AG04449 (cell line): ENCODE measurements around the gene BEND6.

Source experiments
- CTCF ChIA-PET: fragments of 350-600 bp; formaldehyde crosslinking; extraction: SDS; loops from one replicate; lab custom pipeline; 2021; ENCODE audit warnings: antibody characterized with exemption; lab: Yijun Ruan, JAX
- POLR2A ChIA-PET: fragments of 400-600, 350-600 bp; formaldehyde crosslinking; extraction: SDS; loops from one replicate; lab custom pipeline; 2020; ENCODE audit warnings: antibody characterized with exemption, inconsistent platforms; lab: Yijun Ruan, JAX
- DNase-seq: peaks from one replicate; pipeline ENCODE4 v3.0.0-alpha.2; 2010; ENCODE audit warnings: low read depth, low spot score
- H3K4me3 ChIP-seq: 2 replicates; pipeline ENCODE4 v1.5.1; 2011; ENCODE audit warnings: low read depth, mild to moderate bottlenecking, control low read depth, low read length
- CTCF ChIP-seq: IDR thresholded peaks from one replicate; pipeline ENCODE4 v1.5.1; 2011; ENCODE audit warnings: mild to moderate bottlenecking, moderate library complexity, low read length, control low read depth, inconsistent platforms; ENCODE audit not compliant: insufficient read depth; ENCODE audit errors: missing control alignments

BEND6 gene

GRCh38 chr6:56955171-56956155, 556 bp downstream of the BEND6 start:
- ChIA-PET CTCF (interaction anchor here (0.6 to 8.8 kb wide), 29 partner anchors 9 to 368 kb away, joined by 3 to 123 read pairs (median 4); partner anchors contain the start of gene PRIM2), POLR2A (interaction anchor here (1.0 to 1.8 kb wide), 3 partner anchors 51 to 350 kb away, joined by 3 to 5 read pairs (median 4); no protein-coding TSS in a partner anchor)
- no peak for DNase-seq
- H3K4me3 ChIP-seq, result peak overlapping the region; percentile 88
- TF ChIP-seq CTCF, result peak; percentile 95

GRCh38 chr6:56956491-56956890, 1.6 kb downstream of the BEND6 start:
- POLR2A ChIA-PET, result no interaction called here
- DNase-seq, result no peak
- H3K4me3 ChIP-seq, result peak overlapping the region; percentile 88; the same call in 1 of the 2 replicates

GRCh38 chr6:56957856-56958255, 2.9 kb downstream of the BEND6 start:
- no peak for TF ChIP-seq CTCF
- ChIA-PET CTCF (interaction anchor here (1.0 to 8.8 kb wide), 4 partner anchors 52 to 358 kb away, joined by 4 to 123 read pairs (median 26); partner anchors contain the start of gene PRIM2), POLR2A (no interaction called here)
- H3K4me3 ChIP-seq, result no peak overlapping the region
- DNase-seq, result no peak

More at GRCh38 chr6:56956491-56956890, 1.6 kb downstream of the BEND6 start:
- CTCF ChIA-PET, result interaction anchor here (1.0 to 8.8 kb wide), 8 partner anchors 20 to 367 kb away, joined by 3 to 123 read pairs (median 10); partner anchors contain the start of gene PRIM2
- no peak for TF ChIP-seq CTCF

GRCh38 chr6:56958481-56958880, 3.6 kb downstream of the BEND6 start:
- no peak overlapping the region for H3K4me3 ChIP-seq
- ChIA-PET POLR2A (no interaction called here), CTCF (interaction anchor here (0.9 to 8.8 kb wide), 5 partner anchors 8 to 357 kb away, joined by 3 to 123 read pairs (median 41); partner anchors contain the start of gene PRIM2)
- TF ChIP-seq CTCF, result no peak
- no peak for DNase-seq

- CTCF ChIA-PET, result interaction anchor here (0.9 to 6.9 kb wide), 4 partner anchors 8 to 356 kb away, joined by 3 to 50 read pairs (median 26); partner anchors contain the start of gene PRIM2
- no peak overlapping the region for H3K4me3 ChIP-seq
- DNase-seq, result no peak
- no peak for TF ChIP-seq CTCF
- POLR2A ChIA-PET, result no interaction called here
Measured at GRCh38 chr6:56959094-56959493, 4.2 kb downstream of the BEND6 start.
